ENCODE data around the gene CD83. TPM values are rescaled to one million over a fixed set of nuclear protein-coding genes. Genes with fewer than 3 reads are reported as not detected.

Gene CD83
- total RNA-seq, 1 experiment from 2014 or later: 6.8 TPM

DNA sequence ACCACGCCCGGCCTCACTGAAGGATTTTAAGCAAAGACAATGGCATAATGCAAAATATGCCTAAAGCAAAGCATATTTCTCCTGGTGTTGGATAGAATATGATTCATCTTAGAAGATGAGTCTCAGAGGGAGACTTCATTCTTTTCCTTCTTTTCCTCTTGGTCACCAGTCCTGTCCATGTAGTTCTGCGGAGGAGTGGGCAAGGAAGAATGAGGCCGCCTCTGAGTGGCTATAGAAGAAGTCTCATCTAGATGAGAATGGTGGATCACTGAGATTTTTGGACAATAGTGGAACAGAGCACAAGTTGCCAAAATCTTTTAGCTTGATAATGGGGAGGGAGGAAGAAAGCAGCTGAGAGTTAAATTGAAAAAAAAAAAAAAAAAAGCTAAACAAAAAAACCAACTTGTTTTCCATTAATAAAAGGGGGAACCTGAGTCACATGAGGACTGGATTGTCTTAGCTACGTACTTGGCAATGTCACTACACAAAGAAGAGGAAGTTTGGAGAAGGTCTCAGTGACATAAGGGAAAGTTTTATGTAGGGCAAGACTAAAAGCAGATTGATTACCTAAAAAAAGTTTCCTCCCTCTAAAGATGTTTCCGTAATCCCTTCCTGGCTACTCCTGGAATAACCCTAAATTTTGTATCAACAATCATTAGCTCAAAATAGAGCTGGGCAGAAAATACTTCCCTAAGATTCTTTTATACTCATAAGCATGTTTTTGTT is 6.0 kb downstream of the CD83 start:
- no peak for DNase-seq (ENCODE audit: low read depth)

GRCh38 chr6:14125346-14125745 is 7.8 kb downstream of the CD83 start:
- DNase-seq (ENCODE audit: low read depth): no peak

DNA sequence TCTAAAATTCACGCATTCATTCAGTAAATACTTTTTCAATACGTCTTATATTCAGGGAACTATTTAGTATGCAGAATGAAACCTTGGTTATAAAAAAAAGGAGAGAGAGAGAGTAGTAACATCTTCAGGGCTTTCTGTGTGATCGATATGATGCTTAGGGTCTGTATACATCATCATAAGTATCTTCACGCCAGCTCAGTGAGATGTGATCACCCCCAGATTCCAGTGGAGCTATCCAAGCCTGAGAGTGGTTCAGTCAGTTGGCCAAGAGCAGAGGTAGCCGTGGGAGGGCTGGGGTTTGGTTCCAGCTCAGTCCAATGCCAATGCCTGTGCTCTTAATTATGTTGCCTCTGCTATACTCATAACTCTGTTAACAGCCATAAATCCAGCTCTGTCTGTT is 8.6 kb downstream of the CD83 start:
- no peak for DNase-seq (ENCODE audit: low read depth)

DNA sequence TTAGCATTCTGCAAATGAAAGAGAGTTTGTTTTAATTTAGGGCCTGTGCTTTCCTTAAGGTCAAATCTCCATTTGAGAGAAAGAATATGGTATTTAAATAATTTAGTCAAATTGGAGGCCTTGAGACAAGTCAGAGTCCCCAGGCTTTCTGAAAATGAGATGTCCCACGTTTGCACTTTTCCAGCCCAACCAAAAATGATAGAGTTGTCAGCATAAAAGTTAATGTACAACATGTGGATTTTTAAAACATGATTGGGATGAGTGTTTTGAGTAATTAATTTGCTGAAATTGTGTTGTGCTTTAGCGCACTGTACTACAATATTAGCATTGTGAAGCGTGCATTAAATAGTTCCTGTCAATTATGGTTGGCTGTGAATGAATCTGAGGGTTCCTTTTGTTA is 10.0 kb downstream of the CD83 start:
- DNase-seq (ENCODE audit: low read depth): no peak

- DNase-seq (ENCODE audit: low read depth): no peak
Measured at GRCh38 chr6:14128012-14128411, 10.4 kb downstream of the CD83 start.

DNA sequence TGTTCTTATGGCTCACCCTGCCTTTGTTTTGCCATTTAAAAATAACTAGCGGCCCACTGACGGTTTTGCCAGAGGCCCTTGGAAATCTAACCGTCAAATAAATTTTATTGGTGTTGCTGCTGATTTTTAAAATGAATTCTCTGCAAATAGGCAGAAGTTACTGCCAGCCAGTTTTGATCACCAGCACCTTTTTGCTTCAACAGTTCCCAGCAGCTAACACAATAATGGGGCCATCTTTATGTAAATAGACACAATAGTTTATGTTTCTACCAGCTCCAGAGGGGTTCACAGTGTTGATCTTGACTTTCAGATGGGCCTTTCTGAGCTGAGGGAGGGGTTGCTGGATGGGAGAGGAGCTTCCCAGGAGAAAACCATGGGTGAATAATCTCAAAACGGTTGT is 11.2 kb downstream of the CD83 start:
- DNase-seq (ENCODE audit: low read depth): no peak

- peak; percentile 73 for DNase-seq (ENCODE audit: low read depth)
Measured at GRCh38 chr6:14129575-14129974, 12.0 kb downstream of the CD83 start.

DNA sequence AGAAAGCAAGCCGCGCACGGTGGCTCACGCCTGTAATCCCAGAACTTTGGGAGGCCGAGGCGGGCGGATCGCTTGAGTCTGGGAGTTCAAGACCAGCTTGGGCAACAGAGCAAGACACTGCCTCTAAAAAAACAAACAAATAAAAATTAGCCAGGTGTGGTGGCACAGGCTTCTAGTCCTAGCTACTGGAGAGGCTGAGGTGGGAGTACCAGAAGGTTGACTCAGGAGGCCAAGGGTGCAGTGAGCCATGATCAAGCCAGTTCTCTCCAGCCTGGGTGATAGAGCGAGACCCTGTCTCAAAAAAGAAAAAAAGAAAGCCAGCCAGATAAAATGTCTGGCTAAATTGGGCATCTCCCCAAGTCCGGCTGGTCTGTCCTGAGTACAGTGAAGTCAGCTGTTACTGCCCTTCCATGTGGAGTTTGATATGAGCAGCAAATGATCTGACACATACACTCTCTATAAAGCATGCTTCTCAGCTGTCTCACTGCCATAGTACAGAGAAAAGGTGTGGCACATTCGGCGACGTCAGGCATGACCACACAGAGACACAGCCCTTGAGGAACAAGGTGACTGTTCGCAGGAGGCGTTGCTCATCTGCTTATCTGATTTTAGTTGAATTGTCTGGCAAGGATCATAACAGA is 13.0 kb downstream of the CD83 start:
- DNase-seq (ENCODE audit: low read depth): peak; percentile 38

GRCh38 chr6:14131579-14131978 is 14.0 kb downstream of the CD83 start:
- no peak for DNase-seq (ENCODE audit: low read depth)

DNA sequence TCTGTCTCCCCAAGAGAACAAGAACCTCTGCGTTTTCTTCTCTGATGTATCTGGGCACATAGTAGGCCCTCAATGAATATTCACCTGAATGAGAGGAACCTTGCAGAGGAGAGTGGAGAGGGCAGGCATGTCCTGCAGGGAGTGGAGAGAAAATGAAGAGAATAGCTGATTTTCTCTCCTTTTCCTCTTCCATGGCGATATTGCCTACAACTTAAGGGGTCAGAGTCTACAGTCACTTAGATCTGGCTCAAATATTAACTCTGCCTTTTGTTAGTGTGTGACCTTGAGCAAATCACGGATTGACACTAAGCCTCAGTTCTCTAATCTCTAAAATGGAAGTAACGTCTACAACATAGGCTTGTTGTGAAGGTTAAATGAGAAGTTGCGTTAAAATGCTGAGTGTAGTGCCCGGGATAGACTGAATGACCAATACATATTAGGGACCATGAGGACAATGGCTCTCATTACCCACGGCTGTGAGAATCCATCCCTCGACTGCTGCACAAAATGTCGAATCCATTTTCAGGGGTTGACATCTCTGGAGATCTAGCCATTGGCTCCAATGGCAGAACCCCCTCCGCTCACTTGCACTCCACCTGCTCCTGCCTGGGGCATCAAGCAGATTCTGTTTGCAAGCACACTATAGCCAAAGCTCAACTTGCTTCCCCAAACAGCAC is 14.8 kb downstream of the CD83 start:
- DNase-seq (ENCODE audit: low read depth): no peak

DNA sequence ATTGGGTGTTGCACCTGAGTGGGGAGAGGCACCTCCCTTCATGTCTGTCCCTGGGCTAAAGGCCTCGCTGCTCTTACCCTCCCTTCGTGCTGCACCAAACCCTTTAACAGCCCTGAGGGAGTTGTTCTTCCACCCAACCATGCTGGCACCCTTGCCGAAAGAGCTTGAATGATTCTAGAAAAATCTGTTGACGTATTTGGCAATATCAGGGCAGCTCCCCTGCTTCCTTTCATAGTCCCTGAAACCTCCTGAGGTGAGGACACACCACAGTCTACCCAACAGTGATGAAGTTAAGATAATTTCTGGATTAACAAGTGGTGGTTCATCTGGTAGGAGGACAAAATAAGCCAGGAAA is 15.3 kb downstream of the CD83 start:
- DNase-seq (ENCODE audit: low read depth): no peak

DNA sequence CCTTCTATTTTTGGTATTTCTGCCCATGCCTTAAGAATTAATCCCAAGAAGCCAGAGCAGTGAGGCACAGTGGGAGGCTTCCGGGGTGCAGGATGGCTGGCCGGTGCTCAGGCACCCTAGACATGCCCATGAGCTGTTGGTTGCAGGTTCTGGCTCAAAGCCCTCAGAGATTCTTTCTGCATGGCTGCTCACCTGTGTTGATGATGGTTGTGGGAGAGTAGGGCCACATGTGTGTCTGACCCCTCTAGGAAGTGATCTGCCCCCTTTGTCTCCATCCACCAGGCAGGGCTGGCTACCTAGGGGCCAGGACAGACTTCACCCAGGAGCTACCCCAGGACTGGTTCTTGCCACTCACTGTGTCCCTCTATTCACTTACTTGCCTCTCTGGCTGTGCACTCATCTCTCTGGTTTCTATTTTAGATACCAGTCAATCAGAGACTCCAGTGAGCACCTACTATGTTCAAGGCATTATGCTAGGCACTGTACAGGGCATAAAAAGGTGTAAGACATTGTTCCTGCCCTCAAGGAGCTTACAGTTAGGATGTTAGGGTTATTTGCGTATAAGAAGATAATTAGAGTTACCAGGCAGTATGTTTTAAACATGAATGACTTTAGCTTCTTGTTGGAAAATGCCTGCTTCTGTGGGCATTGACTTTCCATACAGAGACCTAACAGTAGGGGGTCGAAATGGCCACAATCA is 16.8 kb downstream of the CD83 start:
- no peak for DNase-seq (ENCODE audit: low read depth)

DNA sequence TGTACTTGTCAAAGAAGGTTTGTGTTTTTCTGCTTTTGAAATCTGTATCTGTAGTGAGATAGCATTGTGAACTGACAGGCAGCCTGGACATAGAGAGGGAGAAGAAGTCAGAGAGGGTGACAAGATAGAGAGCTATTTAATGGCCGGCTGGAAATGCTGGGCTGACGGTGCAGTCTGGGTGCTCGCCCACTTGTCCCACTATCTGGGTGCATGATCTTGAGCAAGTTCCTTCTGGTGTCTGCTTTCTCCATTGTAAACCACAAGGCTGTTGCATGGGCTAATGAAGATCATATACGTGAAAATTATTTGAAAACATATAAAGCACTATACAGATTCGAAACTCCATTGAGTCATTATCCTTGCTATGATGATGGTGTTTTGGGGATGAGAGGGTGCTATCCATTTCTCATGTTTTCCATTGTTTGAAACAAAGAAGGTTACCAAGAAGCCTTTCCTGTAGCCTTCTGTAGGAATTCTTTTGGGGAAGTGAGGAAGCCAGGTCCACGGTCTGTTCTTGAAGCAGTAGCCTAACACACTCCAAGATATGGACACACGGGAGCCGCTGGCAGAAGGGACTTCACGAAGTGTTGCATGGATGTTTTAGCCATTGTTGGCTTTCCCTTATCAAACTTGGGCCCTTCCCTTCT is 18.4 kb downstream of the CD83 start:
- DNase-seq (ENCODE audit: low read depth): no peak

DNA sequence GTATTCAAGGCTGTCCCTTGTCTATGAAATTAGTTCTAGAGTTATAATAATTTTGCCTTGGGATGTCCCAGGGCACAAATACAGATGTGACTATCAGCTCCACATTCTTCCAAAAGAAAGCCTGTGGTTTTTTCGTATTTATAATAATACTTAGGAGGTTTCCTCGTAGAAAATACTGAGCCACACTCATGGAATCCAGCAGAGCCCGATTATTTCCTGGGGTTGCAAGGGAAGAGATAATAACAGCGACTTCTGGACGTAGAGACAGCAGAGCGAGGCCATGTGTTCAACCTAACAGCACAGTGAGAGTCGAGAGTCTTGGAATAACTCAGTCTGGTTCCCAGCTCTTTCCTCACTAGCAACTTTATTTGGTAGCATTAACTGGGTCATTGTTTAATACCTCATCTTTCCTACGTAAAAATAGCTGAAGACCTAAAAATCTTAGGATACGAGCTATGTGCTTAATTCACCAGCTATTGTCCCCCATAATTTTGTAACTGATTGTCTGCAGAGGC is 21.2 kb downstream of the CD83 start:
- no peak for DNase-seq (ENCODE audit: low read depth)

DNA sequence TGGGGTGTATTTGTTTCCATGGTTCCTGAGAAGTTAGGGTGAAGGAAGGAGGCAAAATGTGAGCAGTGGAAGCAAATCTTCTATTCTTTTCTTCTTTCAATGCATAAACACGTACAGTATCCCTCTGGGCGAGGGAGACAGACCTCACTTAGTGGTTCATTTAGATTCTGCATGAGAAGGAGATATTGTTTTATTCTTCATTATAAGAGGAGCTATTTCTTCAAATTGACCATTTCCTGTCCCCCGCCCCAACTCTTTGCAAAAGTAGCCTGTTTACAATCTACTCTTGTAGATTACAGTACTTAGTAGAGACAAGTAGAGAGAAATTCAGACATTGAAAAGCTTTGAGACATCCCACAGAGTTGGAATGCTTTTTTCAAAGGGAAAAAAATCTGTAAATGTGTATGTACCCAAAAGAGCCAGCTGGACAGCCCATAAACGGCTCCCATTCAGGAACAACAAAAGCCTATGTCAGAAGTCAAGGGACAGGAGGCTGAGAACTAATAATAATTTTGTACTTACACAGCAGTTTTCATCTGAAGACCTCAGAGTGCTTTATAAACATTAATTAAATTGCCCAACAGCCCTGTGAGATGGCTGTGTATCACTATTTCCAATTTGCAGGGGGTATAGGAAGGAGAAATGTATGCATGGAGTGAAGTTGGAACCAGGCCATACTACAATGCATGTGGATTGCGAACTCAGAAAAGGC is 23.9 kb downstream of the CD83 start:
- no peak for DNase-seq (ENCODE audit: low read depth)

DNA sequence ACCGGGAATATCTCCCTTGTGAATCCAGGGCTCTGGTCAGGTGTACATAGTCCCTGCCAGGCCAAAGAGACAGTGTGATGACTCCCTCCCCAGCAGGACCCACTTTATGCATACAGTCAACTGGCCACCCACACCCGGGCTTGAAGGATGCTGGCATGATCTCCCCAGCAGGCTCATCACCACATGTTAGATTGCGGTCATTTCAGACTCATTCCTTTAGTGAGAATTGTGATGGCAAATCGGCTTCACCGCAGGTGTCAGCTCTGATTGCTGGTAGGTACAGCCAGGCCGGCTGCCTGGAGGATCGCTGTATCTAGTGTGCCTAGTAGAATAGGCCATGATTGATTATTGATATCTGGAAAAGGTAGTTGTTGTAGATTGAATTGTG is 24.5 kb downstream of the CD83 start:
- no peak for DNase-seq (ENCODE audit: low read depth)

GRCh38 chr6:14142511-14143223 is 25.1 kb downstream of the CD83 start:
- no peak for DNase-seq (ENCODE audit: low read depth)

DNA sequence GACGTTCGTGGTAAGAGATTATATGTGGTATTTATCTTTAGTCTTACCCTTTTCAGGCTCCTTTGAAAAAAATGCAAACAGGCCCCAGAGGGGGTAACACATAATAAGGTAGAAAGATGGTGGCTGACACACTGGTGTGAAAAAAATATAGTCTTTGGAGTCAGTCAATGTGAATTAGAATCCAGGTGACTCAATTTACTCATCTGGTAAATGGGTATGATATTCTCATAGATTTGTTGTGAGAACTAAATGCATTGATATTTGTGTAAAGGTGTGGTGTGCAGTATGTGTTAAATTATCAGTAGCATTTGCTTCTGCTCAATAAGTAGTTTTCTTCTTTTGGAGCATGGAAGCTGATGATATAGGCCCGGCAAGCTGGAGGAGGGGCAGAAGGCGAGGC is 25.7 kb downstream of the CD83 start:
- DNase-seq (ENCODE audit: low read depth): no peak

DNA sequence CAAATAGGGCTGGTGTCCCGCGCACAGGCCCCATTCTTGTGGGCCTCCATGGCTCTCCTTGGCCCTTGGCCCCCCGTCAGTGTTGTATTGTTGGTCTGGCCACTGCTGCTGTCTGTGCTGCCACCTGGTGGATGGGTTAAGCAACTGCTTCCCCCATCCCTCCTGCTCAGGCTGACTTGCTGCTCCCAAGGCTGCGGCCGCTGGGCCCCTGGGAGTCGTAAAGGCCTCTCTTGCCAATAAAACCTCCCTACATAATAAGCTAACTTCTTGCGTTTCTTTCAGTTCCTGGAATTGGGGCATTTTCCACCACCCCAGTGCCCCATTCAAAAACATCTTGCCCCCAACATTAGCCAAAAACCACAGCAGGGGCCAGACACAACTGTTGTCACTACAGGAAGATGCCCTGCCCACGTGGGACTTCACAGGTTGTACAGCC is 27.1 kb downstream of the CD83 start:
- DNase-seq (ENCODE audit: low read depth): peak; percentile 76

DNA sequence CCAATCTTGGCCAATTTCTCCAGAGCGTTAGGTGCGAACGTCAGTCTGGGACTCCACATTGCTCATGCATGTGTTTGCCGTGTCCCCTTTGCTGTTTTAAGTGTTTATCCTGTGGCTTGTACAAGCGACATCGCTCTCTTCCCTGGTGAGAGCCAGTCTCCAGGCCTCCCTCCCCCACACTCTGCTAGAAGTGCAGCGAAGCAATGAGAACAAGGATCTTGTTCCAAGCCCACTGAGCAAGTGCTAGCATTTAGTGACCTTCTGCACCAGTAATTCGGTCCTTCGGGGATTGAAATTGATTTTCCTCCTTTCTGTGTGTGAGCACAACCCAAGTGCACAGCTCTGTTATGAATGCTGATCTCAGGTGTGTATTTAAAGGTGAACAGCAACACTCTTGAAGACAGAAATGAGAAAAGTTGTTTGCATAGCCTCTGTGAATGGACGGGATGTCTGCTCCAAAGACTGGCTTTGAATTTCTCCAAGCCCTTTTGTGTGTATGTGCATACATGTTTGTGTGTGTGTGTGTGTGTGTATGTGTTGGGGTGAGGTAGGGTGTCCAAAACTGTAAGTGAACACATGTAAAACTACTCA is 29.0 kb downstream of the CD83 start:
- no peak for DNase-seq (ENCODE audit: low read depth)

Data from M059J (cell line).